SH-SY5Y (cell line): ENCODE measurements around the gene TFDP1.

Source experiments
- GATA2 ChIP-seq: IDR thresholded peaks from 2 replicates; pipeline ENCODE4 v1.6.1; 2011; ENCODE audit warnings: mild to moderate bottlenecking, low read depth, low read length
- GATA3 ChIP-seq: IDR thresholded peaks from 2 replicates; pipeline ENCODE4 v1.6.1; 2011; ENCODE audit warnings: low read depth, mild to moderate bottlenecking, low read length, moderate library complexity

TFDP1 gene

GRCh38 chr13:113666951-113667701 is 82.6 kb downstream of the TFDP1 start, which contains the start of gene GRK1:
TSS of gene GRK1 (plus strand) at chr13:113667219. CDS start at chr13:113667387, 168 bp downstream.
- TF ChIP-seq GATA3 (no peak), GATA2 (no peak)

- TF ChIP-seq GATA2 (no peak), GATA3 (no peak)
Observed at GRCh38 chr13:113667771-113668490, 83.4 kb downstream of the TFDP1 start.

GRCh38 chr13:113668491-113668971 is 84.0 kb downstream of the TFDP1 start:
- TF ChIP-seq GATA3 (no peak), GATA2 (no peak)

- TF ChIP-seq GATA2 (no peak), GATA3 (no peak)
Observed at GRCh38 chr13:113669231-113669754, 84.7 kb downstream of the TFDP1 start.

GRCh38 chr13:113669755-113670341 is 85.3 kb downstream of the TFDP1 start:
- TF ChIP-seq GATA2 (no peak), GATA3 (no peak)

GRCh38 chr13:113670541-113670940 is 86.0 kb downstream of the TFDP1 start:
- TF ChIP-seq GATA2 = no peak
- no peak for TF ChIP-seq GATA3

- no peak for TF ChIP-seq GATA3
- no peak for TF ChIP-seq GATA2
Observed at GRCh38 chr13:113671066-113672001, 86.8 kb downstream of the TFDP1 start.

GRCh38 chr13:113672002-113672651 is 87.6 kb downstream of the TFDP1 start:
- TF ChIP-seq GATA3 = no peak
- no peak for TF ChIP-seq GATA2
